Psoas muscle (tissue), 8 donors: ENCODE data around the gene MFSD6. TPM values are rescaled to one million over a fixed set of nuclear protein-coding genes. Genes with fewer than 3 reads are reported as not detected.

Experiments used
- ATAC-seq, 4 donors: fragments of 200-7000 bp; cut with Tn5 transposase; one replicate each; pipeline ENCODE4 v1.9.1; 2020; ENCODE audit warnings: moderate library complexity in 3 of 4, mild to moderate bottlenecking in 2 of 4
- DNase-seq, 2 donors: peaks; one replicate each; pipeline ENCODE4 v3.0.0-alpha.2; 2020
- H3K27ac ChIP-seq: fragments of 200-600 bp; one replicate; pipeline ENCODE4 v1.8.0; 2022
- H3K27me3 ChIP-seq, 3 donors: fragments of 200-600 bp in 1 of 3; one replicate each; pipeline versions ENCODE4 v1.6.1 to v1.8.0; 2013 to 2022; ENCODE audit warnings: low read length in 2 of 3, mild to moderate bottlenecking in 2 of 3, moderate library complexity in 1 of 3; ENCODE audit not compliant: insufficient read depth in 3 of 3
- H3K36me3 ChIP-seq, 2 donors: fragments of 200-600 bp in 1 of 2; one replicate each; pipeline versions ENCODE4 v1.6.1 to v1.8.0; 2013 to 2022; ENCODE audit warnings: low read depth in 1 of 2, mild to moderate bottlenecking in 1 of 2, moderate library complexity in 1 of 2; ENCODE audit not compliant: insufficient read depth in 1 of 2
- H3K4me1 ChIP-seq: fragments of 200-600 bp; one replicate; pipeline ENCODE4 v1.8.0; 2022
- H3K4me3 ChIP-seq: fragments of 200-600 bp; one replicate; pipeline ENCODE4 v1.8.0; 2022; ENCODE audit warnings: mild to moderate bottlenecking
- H3K9me3 ChIP-seq: fragments of 200-600 bp; one replicate; pipeline ENCODE4 v1.8.0; 2022
- CTCF ChIP-seq: fragments of 200-600 bp; IDR thresholded peaks from one replicate; pipeline ENCODE4 v1.8.0; 2022; ENCODE audit warnings: antibody characterized with exemption
- WGBS, 3 donors: extraction: QIAGEN DNeasy Blood & Tissue Kit; methylation state at CpG; one replicate each; pipeline versions ENCODE4 v1.1.6 to v1.1.7; 2013; 5-methylcytosine and 5-hydroxymethylcytosine counted together
- intact Hi-C, 2 donors: fragments of 100-400 bp; cut with DNase I; formaldehyde crosslinking; loops; one replicate each; pipeline versions ENCODE4 v1.11.0 to v1.14.2; 2022
- polyA plus RNA-seq, 3 donors: library from polyadenylated mRNA; stranded (reverse); fragments of 200-250 nt; gene quantifications; one replicate each; pipeline ENCODE4 v1.2.3, GENCODE V29; 2013
- total RNA-seq, 4 donors: library from RNA; stranded (reverse); fragmentation: NEBNext Ultra II Directional in 2 of 4; extraction: Animal tissue kit (Norgen Biotek cat#: 25700) in 2 of 4; gene quantifications; one replicate each; pipeline versions ENCODE4 v1.2.1 to v1.2.4, GENCODE V29; 2021 to 2023
- donor health status: healthy with polysubstance abuse.
- donor health status: DM: no; HTN: no; CAD: no; lungs with moderate emphysema.
- donor health status: Bipolar disorder and iron deficiency.
- donor health status: healthy.
- donor health status: DM: yes; HTN: yes; CAD: no.
- donor health status: DM: no; HTN: no; CAD: no.
- donor health status: DM: no; HTN: no; CAD: no.
- donor health status: DM: yes; HTN: yes; CAD: no.

The MFSD6 gene
- total and polyA plus RNA-seq, 7 donors: 2.6 to 9.4 (median 5.0) TPM

GRCh38 chr2:190379249-190379964 lies 28.7 kb upstream of the MFSD6 start:
- WGBS, 3 donors: 64 to 75% (median 73%) methylated on average over 10 of the region's 10 CpGs
- no peaks in the 10 kb centered on the region for H3K27me3 ChIP-seq
- no peaks in the 10 kb centered on the region for H3K36me3 ChIP-seq
- no peak for TF ChIP-seq CTCF
- no peak overlapping the region for H3K27ac ChIP-seq
- no peaks in the 10 kb centered on the region for H3K4me1 ChIP-seq
- H3K4me3 ChIP-seq: no peak overlapping the region
- no peak for DNase-seq
- no peaks in the 10 kb centered on the region for H3K9me3 ChIP-seq
- intact Hi-C loops: loop anchor here in 1 of 2 donors (10.0 kb wide), 1 partner anchor 435 kb away; no protein-coding TSS in a partner anchor
- ATAC-seq: no peak

GRCh38 chr2:190380962-190381412 lies 27.2 kb upstream of the MFSD6 start:
- WGBS, 3 donors: 66 to 77% (median 76%) methylated on average over 5 of the region's 5 CpGs
- H3K9me3 ChIP-seq: no peaks in the 10 kb centered on the region
- H3K36me3 ChIP-seq: no peaks in the 10 kb centered on the region
- no peaks in the 10 kb centered on the region for H3K27me3 ChIP-seq
- H3K4me1 ChIP-seq: no peaks in the 10 kb centered on the region
- no peak for TF ChIP-seq CTCF
- no peak for DNase-seq
- H3K27ac ChIP-seq: no peak overlapping the region
- ATAC-seq: no peak
- H3K4me3 ChIP-seq: no peak overlapping the region
- intact Hi-C loops: loop anchor here (10.0 kb wide), 3 partner anchors 124 to 424 kb away; no protein-coding TSS in a partner anchor

GRCh38 chr2:190382851-190383250 lies 25.3 kb upstream of the MFSD6 start:
- ATAC-seq (no peak), DNase-seq (no peak)
- Histone ChIP-seq H3K4me3 (no peak overlapping the region), H3K9me3 (no peaks in the 10 kb centered on the region), H3K4me1 (no peaks in the 10 kb centered on the region), H3K27ac (no peak overlapping the region), H3K36me3 (no peaks in the 10 kb centered on the region), H3K27me3 (no peaks in the 10 kb centered on the region)
- WGBS, 3 donors: 21 to 27% (median 22%) methylated on average over 1 of the region's 1 CpG
- TF ChIP-seq CTCF: peak; percentile 43
- intact Hi-C loops: loop anchor here (10.0 kb wide), 3 partner anchors 122 to 422 kb away; no protein-coding TSS in a partner anchor

- H3K4me1 ChIP-seq: no peaks in the 10 kb centered on the region
- H3K36me3 ChIP-seq: no peaks in the 10 kb centered on the region
- H3K4me3 ChIP-seq: no peak overlapping the region
- H3K27me3 ChIP-seq: no peaks in the 10 kb centered on the region
- no peaks in the 10 kb centered on the region for H3K9me3 ChIP-seq
- TF ChIP-seq CTCF: no peak
- intact Hi-C loops: loop anchor here (10.0 kb wide), 3 partner anchors 117 to 417 kb away; no protein-coding TSS in a partner anchor
- ATAC-seq (no peak), DNase-seq (no peak)
- no peak overlapping the region for H3K27ac ChIP-seq
- 89 to 93% (median 92%) methylated on average over 3 of the region's 3 CpGs for WGBS, 3 donors
Measured at GRCh38 chr2:190387422-190387821, 20.7 kb upstream of the MFSD6 start.
